Mononuclear cell (primary cell): Measurements from ENCODE around the gene STARD5. TPM values are rescaled to one million over a fixed set of nuclear protein-coding genes. Genes with fewer than 3 reads are reported as not detected.

Source experiments
- H3K27me3 ChIP-seq: 2 replicates; pipeline ENCODE4 v1.6.0; 2011; ENCODE audit warnings: low read length, control low read depth; ENCODE audit not compliant: insufficient read depth
- H3K4me1 ChIP-seq: 2 replicates; pipeline ENCODE4 v1.5.1; 2011; ENCODE audit warnings: mild to moderate bottlenecking, low read length, control low read depth; ENCODE audit not compliant: insufficient read depth
- H3K4me3 ChIP-seq: 2 replicates; pipeline ENCODE4 v1.5.1; 2011; ENCODE audit warnings: mild to moderate bottlenecking, low read length, moderate library complexity
- H3K9me3 ChIP-seq: 2 replicates; pipeline ENCODE4 v1.5.1; 2011; ENCODE audit warnings: low read depth, mild to moderate bottlenecking, control low read depth, low read length
- total RNA-seq: library from RNA; depleted of rRNA; stranded (reverse); fragments of >200 nt; gene quantifications from one replicate; pipeline ENCODE4 v1.2.3, GENCODE V29; 2012

Gene STARD5
- total RNA-seq, 1 donor = 14.1 TPM

GRCh38 chr15:81270781-81271491 lies 53.0 kb downstream of the STARD5 start:
- Histone ChIP-seq H3K9me3 (no peaks in the 10 kb centered on the region), H3K27me3 (no peaks in the 10 kb centered on the region), H3K4me3 (no peak overlapping the region), H3K4me1 (peaks cover 13% of the 10 kb centered on the region)

GRCh38 chr15:81270188-81270587 lies 53.8 kb downstream of the STARD5 start:
- H3K9me3 ChIP-seq = no peaks in the 10 kb centered on the region
- H3K4me1 ChIP-seq = peaks cover 20% of the 10 kb centered on the region
- no peak overlapping the region for H3K4me3 ChIP-seq
- H3K27me3 ChIP-seq = no peaks in the 10 kb centered on the region

- Histone ChIP-seq H3K27me3 (no peaks in the 10 kb centered on the region), H3K9me3 (no peaks in the 10 kb centered on the region), H3K4me1 (peaks cover 20% of the 10 kb centered on the region), H3K4me3 (no peak overlapping the region)
Measured at GRCh38 chr15:81268881-81269601, 54.9 kb downstream of the STARD5 start.

GRCh38 chr15:81268340-81268739 lies 55.6 kb downstream of the STARD5 start:
- peaks cover 20% of the 10 kb centered on the region for H3K4me1 ChIP-seq
- H3K9me3 ChIP-seq = no peaks in the 10 kb centered on the region
- no peak overlapping the region for H3K4me3 ChIP-seq
- H3K27me3 ChIP-seq = no peaks in the 10 kb centered on the region

- Histone ChIP-seq H3K4me1 (peaks cover 20% of the 10 kb centered on the region), H3K27me3 (no peaks in the 10 kb centered on the region), H3K4me3 (no peak overlapping the region), H3K9me3 (no peaks in the 10 kb centered on the region)
Measured at GRCh38 chr15:81265944-81266775, 57.8 kb downstream of the STARD5 start.

GRCh38 chr15:81265256-81265943 lies 58.5 kb downstream of the STARD5 start:
- no peaks in the 10 kb centered on the region for H3K9me3 ChIP-seq
- no peak overlapping the region for H3K4me3 ChIP-seq
- H3K4me1 ChIP-seq = peaks cover 20% of the 10 kb centered on the region
- H3K27me3 ChIP-seq = no peaks in the 10 kb centered on the region

- Histone ChIP-seq H3K9me3 (no peaks in the 10 kb centered on the region), H3K27me3 (no peaks in the 10 kb centered on the region), H3K4me3 (no peak overlapping the region), H3K4me1 (peaks cover 17% of the 10 kb centered on the region)
Measured at GRCh38 chr15:81264072-81264857, 59.7 kb downstream of the STARD5 start.

GRCh38 chr15:81263477-81263876 lies 60.5 kb downstream of the STARD5 start:
- no peaks in the 10 kb centered on the region for H3K9me3 ChIP-seq
- peaks cover 12% of the 10 kb centered on the region for H3K4me1 ChIP-seq
- H3K27me3 ChIP-seq = no peaks in the 10 kb centered on the region
- no peak overlapping the region for H3K4me3 ChIP-seq

- no peaks in the 10 kb centered on the region for H3K9me3 ChIP-seq
- H3K4me1 ChIP-seq = peaks cover 11% of the 10 kb centered on the region
- H3K27me3 ChIP-seq = peaks cover 5% of the 10 kb centered on the region
- no peak overlapping the region for H3K4me3 ChIP-seq
Measured at GRCh38 chr15:81261172-81261811, 62.6 kb downstream of the STARD5 start.

- Histone ChIP-seq H3K9me3 (no peaks in the 10 kb centered on the region), H3K27me3 (peaks cover 5% of the 10 kb centered on the region), H3K4me1 (no peaks in the 10 kb centered on the region), H3K4me3 (no peak overlapping the region)
Measured at GRCh38 chr15:81259760-81260298, 64.1 kb downstream of the STARD5 start.

Other genes with a start within 250 kb of the STARD5 start
- 3.7 TPM for gene CFAP161, start 189.9 kb downstream of the STARD5 start, total RNA-seq
- 89.8 TPM for gene IL16, start 127.3 kb downstream of the STARD5 start, total RNA-seq
- not detected for gene TMC3, start 50.1 kb upstream of the STARD5 start, total RNA-seq